ENCODE measurements around the gene FAR2. TPM values are rescaled to one million over a fixed set of nuclear protein-coding genes. Genes with fewer than 3 reads are reported as not detected.
A peak's percentile ranks its signal among the peaks of the same experiment; 100 is the strongest.
"Not testable (repeated sequence)": the region's sequence is repeated elsewhere in the genome, so short reads cannot be mapped to it uniquely, and the experiment has no call there.

Gene FAR2
- polyA plus RNA-seq (ENCODE audit: insufficient read length in 4 of 4) = 10 to 100 TPM; 37.3 to 42.8 (median 39.4) TPM

DNA sequence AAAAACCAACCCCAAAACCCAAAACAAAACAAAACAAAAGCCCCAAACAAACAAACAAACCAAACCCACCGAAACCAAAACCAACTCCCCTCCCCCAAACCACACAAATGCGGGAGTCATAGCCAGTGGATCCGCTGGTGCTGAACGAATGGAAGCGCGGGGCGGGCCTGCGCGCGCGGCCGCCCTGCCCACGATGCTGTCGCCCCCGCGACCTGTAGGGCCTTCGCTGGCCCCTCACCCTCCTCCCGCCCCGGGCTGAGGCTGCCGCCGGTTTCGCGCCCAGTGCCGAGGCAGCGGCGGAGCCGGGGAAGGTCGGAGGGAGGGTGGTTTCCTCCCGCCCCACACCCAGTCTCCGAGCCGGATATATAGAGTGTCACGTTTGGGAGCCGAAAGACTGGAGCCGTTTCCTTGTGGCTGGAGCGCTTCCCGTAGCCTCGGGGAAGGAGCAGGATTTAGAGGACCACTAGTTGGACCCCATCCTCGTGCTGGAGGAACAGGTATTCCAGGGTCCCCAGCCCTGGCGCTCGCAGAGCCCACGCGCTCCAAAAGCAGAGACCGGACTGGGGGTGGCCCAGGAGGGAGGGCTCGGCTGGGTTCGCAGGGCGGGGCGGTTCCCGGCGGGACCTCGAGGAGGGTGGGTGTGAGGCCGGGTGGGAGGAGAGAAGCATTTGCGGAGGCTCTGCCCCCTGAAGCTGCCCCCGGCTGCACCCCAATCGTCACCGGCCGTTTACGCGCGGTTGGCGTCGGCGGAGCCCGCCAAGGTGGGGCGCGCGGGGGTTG is at the start of gene FAR2:
Gene FAR2, plus strand, starts transcription at position 368 of the 780 bp plus-strand sequence. CDS start 121,172 bp downstream, outside the sequence.
- DNase-seq (ENCODE audit: low read depth in 4 of 4, low spot score in 2 of 4) = no peak

DNA sequence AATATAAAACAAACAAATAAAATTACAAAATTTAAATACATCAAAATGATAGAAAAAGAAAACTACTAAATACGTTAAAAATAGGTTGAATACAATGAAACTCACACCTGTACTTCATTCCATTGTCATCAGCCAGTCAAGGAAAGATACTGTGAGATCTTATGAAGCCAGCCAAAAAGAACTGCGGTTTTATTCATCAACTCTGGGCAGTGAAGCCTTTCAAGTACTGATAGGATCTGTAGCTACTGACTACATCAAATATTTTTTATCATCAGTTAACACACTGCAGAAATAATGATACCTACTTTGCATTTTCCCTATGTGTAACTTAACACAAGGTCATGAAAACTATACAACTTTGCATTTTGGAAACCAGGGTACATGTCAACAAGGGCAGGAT is 46.3 kb upstream of the FAR2 start:
- no peak for DNase-seq (ENCODE audit: low read depth in 4 of 4, low spot score in 2 of 4)

DNA sequence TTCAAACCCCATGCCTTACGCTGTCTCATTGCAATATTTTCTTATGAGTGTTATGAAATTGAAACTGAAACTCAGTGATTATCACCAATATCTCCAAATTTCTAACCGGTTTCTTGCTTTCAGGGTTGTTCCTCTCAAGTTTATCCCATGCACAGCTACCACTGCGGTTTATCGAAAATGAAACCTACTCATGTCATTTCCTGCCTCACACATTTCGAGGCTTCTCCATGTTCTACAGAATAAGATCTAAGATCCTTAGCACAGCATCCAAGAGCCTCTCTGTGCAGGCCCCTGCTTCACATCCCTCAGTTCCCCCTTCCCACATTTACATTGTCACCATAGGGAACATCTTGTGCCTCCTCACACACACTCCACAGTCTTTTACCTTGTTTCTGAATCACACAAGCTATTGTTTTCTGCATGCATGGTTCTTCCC is 45.5 kb upstream of the FAR2 start:
- no peak for DNase-seq (ENCODE audit: low read depth in 4 of 4, low spot score in 2 of 4)

DNA sequence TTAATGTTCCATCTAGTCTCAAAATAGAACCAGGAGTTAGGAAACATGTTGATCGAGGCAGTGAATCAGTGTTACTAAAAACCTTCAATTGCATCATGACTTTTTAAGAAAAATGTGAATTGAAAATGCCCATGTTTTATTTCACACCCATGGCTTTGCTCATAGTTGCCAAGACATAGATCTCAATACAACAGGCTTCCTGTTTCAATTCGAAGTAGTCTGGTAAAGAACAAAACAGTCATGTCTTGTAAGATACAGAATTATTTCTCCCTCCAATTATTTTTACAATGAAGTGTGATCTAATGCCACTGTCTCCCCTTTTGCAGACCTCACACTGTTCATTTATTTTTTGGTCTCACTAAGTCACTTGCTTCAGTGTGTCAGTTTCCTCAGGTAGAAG is 44.6 kb upstream of the FAR2 start:
- no peak for DNase-seq (ENCODE audit: low read depth in 4 of 4, low spot score in 2 of 4)

DNA sequence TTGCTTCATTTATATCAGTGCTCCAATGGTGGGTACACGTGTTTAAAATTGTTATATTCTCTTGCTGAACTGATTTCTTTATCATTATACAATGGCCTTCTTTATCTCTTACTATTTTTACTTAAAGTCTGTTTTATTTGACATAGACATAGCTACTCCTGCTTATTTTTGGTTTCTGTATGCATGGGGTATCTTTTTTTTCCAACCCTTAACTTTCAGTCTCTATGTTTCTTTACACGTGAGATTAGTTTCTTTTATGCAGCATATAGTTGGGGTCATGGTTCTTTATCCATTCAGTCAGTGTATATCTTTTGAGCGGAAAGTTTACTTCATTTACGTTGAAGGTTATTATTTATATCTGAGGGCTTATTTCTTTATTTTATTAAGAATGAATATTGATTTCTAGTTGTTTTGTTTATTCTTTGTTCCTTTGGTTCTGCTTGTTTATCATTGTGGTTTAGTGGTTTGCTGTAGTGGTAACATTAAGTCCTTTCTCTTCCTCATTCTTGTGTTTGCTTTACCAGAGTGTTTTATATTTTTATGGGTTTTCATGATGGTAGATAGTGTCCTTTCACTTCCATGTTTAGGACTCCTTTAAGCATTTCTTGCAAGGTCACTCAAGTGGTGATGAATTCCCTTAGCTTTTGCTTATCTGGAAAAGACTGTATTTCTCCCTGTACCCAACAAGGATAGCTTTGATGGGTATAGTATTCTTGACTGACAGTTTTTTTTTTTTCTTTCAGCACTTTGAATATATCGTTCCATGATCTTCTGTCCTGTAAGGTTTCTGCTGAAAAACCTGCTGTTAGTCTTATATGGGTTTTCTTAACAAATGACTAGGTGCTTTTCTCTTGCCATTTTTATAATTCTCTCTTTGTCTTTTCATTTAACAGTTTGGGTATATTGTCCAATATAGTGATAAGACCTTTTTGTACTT is 38.3 kb upstream of the FAR2 start:
- no peak for DNase-seq (ENCODE audit: low read depth in 4 of 4, low spot score in 2 of 4)

DNA sequence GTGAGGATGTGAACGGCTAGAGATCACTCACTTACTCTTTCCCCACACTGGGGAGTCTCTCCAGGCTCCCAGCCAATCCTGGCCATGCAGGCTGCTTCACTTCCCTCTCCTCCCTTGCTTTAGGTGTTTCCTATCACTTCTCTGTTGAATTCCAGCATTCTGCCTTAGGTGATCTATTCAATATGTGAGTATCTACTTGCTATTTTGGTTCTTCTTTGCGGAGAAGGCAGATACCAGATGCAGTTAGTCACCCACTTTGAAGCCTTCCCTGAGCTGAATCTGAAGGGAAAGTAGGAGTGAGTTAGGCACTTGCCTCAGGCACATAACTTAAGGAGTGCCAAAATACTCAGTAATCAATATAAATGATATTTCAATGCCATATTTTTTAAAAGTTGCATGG is 36.0 kb upstream of the FAR2 start:
- DNase-seq (ENCODE audit: low read depth in 4 of 4, low spot score in 2 of 4) = no peak

DNA sequence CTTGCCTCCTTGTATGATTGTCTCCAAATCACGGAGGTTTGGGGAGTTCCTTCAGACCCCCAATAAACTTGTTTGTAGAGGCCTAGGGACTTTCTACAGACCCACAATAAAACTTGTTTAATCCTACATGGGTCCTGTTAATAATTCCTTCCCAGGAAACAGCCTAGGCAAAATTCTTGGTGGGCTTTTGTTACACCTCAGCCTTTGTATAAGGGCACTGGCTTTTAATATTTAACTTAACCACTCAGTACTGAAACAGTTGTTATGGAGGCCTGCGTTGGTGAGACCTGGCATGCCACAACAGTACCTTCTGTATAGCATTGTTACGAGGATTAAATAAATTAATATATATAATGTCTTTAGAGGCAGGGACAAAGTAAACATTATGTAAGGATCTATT is 32.7 kb upstream of the FAR2 start:
- peak in 2 of 4 donors; percentile 13 to 14 for DNase-seq (ENCODE audit: low read depth in 4 of 4, low spot score in 2 of 4)

DNA sequence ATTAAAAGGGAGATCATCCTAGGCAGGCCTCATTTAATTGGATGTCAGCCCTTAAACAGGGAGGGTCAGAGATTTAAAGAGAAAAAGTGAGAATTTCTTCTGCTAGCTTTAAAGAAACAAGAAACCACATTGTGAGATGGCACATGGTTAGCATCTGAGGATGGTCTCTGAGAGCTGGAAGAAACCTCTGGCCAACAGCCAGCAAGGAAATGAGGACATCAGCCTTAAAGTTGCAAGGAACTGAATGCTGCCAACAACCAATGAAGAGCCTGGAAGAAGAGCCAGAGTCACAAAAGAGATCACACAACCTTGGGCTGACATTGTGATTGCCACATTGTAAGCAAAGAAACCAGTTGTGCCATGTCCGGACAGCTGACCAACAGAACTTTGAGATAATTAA is 17.5 kb upstream of the FAR2 start:
- no peak for DNase-seq (ENCODE audit: low read depth in 4 of 4, low spot score in 2 of 4)

DNA sequence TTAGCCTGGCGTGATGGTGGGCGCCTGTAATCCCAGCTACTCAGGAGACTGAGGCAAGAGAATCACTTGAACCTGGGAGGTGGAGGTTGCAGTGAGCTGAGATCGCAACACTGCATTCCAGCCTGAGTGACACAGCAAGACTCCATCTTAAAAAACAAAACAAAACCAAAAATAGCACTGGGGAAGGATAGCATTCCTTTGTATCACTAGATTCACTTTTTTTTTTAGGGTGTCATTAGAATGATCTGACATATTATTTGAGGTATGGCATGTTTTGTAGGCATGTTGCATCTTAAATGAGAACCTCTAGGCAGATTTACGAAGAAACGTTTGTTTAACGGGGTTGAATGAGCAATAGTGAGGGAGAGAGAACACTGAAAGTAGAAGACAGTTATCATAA is 16.8 kb upstream of the FAR2 start:
- no peak for DNase-seq (ENCODE audit: low read depth in 4 of 4, low spot score in 2 of 4)

DNA sequence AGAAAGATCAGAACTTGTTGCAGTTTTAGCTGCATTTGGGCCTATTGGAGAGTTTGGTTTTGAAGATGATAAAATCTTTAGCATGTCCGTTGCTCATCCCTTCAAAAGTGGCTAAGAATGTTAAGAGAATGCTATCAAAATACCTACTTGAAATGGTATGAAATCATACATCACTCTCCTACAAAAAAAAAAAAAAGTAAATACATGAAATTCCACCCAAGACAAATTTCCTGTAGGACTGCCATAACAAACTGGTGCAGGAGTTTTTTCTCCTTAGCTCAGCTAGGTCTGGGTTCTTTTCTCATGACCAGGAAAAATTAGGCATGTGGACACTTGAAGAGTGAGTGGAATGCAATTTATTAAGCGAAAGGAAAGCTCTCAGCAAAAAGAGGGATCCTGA is 15.9 kb upstream of the FAR2 start:
- no peak for DNase-seq (ENCODE audit: low read depth in 4 of 4, low spot score in 2 of 4)

DNA sequence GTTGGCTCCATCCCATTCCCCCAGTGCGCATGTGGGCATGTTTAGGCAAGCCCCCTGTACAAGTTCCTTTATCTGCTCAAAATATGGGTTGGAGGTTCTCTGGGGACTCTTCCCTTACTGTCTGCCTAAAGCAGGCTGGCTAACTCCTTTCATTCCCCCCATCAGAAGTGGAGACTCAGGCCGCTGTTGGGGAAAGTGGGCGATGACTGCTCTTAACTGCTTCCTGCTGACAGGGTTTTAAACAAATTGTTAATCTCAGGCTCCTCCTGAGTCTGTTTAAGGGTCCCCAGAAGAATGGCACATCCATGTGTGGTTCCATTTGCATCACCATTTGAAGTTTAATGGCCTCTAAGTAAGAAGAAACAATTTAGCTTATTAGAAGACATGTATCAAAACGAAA is 15.4 kb upstream of the FAR2 start:
- DNase-seq (ENCODE audit: low read depth in 4 of 4, low spot score in 2 of 4) = no peak

DNA sequence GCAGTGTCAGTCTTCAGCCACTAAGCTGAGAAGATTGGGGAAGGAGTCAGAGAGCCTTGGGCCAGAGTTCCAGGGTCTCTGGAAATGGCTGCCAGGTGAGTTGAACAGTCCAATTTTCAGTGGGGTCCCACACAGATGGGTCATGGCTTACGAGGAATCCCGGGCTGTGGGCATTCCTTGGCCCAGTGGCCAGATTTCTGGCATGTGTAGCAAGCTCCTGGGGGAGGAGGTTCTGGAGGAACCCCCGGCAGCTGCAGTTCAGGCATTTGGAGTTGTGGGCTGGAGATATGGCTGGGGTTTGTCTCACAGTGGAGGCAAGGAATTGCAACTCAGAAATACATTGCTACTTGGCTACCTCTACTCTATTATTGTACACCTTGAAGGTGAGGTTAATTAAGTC is 10.8 kb upstream of the FAR2 start:
- not testable (repeated sequence) for DNase-seq (ENCODE audit: low read depth in 4 of 4, low spot score in 2 of 4)

DNA sequence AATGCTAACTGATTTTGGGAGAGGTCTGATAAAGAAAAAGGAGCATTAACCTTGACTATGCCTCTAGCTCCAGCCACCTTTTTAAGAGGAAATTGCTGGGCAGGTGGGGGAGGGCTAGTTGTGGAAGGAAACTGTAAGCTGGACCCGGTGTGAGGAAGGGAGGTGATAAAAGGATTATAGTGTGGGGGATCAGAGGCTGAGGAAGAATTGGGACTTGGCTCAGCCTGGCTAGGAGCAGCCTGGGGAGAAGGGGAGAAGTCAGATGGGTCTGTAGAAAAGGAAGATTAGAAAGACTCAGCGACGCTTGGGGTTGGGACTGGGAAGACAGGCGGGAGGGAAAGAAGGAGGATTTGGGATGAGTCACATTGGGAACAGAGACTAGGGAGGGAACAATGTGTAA is 10.2 kb upstream of the FAR2 start:
- not testable (repeated sequence) for DNase-seq (ENCODE audit: low read depth in 4 of 4, low spot score in 2 of 4)

DNA sequence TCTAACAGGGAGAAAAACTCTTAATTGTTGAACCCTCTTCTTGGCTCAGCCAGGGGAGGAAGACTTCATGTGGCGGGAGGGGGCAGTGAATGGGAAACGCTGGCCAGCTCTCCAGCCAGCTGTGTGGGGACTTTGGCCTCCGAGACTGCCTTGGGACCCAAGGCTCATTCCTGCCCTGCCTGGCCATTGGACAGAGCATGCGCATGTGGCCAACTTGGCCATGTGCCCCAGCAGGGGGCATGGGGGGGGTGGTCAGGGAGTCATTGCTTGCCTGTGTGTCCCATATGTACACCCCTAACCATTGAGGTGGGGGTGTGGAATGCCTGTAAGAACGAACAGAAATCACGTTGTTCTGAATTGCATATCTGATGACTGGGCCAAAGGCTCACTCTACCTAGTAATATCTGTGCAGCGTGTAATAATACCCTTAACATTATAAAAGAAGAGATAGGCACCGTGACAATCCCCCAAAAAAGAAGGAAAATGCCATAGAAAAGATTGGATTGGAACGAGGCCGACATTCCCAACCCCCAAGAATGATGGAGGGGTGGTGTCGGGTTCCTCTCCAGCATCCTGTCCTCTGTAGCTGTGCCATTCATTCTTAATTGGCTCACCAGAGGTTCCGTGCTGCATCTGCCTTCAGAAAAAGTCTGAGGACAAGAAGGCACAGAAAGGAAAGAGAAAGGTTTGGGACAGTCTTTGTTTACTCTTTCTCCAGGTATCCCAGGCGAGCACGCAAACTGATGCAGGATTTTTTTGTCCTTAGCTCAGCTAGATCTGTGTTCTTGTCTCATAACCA is 3.5 kb upstream of the FAR2 start:
- DNase-seq (ENCODE audit: low read depth in 4 of 4, low spot score in 2 of 4) = no peak

DNA sequence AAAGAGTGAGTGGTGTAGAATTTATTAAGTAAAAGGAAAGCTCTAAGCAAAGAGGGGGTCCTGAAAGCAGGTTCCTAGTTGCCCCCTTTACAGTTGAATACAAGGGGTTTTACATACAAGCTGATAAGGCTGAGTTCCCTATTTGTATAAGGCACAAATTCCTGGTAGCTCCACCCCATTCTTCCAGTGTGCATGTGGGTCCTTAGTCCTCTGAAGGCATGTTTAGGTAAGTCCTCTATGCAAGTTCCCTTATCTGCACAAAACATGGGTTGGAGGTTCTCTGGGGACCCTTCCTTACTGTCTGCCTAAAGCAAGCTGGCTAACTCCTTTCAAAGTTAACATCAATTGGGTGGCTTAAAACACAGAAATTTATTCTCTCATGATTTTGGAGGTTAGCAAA is 2.9 kb upstream of the FAR2 start:
- no peak for DNase-seq (ENCODE audit: low read depth in 4 of 4, low spot score in 2 of 4)

DNA sequence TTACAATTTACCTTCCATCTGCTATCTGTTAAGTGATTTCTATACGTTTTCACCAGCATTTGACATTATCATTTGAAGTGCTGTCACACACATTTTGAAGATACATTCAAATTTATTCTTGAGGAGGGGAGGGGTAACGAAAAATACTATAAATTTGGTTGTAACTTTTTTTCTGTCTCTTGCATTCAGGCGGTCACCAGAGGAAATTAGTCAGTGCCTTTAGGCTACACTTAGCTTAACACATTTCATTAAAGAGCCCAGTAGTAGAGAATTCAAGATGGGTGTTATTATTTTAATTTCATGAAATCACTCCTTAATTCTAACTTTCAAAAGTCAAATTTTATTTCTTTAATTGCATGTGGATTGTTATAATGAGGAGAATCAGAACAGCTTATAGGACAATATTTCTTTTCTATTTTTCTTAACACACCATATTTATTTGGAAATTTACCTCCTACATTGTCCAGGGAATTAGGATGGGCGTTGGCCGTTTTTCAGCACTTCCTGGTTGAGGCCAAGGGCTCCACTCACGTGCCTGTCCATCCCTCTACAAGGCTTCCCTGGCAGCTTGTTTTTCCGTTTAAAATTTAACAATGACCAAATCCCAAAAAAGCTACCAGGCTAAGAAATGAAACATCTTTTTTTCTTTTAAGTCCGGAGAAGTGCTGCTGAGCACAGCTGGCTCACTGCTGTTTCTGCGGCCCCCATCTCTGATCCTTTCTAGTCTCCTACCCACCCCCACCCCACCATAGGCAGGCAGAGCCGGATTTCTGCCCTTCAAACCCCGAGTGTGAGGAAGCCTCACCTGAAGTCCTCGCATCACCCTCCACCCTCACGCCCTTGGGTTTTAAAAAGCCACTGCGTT is 1.1 kb upstream of the FAR2 start:
- DNase-seq (ENCODE audit: low read depth in 4 of 4, low spot score in 2 of 4) = no peak

DNA sequence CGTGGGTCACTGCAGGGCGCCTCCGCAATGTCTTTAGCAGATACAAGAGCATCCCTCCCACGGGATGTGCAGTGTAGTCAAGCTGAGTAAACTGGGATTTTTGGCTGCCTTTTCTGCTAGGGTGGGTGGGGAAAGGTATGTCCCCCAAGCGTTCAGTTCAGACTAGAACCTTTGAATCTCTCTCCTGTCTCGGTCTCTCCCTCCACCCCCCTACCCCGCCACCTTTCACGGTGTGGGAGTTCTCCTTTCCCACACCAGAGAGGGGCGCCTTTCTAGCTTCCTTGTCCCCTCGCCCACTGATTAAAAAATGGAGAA is 525 bp upstream of the FAR2 start:
- no peak for DNase-seq (ENCODE audit: low read depth in 4 of 4, low spot score in 2 of 4)

DNA sequence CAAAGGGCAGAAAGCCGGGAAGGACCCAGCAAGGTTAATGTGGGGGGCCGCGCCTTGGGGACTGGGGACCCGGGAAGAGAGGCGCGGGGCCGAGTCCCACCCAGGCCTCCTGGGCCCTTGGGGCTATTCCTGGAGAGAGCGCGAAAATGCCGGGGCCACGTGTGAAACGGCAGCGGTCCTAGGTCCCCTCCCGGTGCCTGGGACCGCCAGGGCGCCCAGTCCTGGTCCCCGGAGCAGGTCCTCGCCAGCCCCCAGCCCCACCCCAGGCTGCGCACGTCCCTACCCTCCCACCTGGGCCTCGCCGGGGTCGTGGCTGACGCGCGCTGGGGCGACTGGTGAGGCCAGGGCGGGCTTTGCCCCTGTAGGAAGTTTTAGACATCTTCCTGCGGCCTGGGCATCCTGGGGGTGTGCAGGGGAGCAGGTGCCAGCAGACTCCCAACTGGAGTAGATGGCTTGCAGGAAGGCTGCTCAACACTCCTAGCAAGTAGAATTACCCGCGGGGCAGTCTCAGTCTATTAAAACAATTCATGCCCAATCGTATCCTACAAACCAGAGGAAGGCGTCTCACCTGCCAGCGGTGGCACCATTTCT is 708 bp downstream of the FAR2 start:
- no peak for DNase-seq (ENCODE audit: low read depth in 4 of 4, low spot score in 2 of 4)

DNA sequence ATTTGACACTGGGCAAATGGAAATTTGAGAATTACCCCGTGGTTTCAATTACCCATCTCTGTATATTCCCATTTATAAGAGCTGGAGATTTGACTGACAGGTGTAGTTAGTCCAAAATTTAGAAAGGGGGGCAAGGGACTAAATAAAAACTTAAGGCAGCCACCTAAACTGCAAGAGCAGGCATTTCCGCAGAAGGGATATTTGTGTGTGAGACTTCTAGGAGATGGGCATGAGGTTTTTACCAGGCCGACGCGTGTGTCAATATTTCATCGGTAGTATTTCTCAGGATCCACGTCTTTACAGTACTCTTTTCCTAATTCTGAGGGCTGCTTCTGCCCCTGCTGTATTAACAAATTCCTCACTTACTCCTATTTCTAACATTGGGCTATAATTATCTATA is 1.4 kb downstream of the FAR2 start:
- no peak for DNase-seq (ENCODE audit: low read depth in 4 of 4, low spot score in 2 of 4)

All from left renal cortex interstitium (tissue), 4 donors.